Transverse colon (tissue), 3 donors: ENCODE data around the gene KRTAP5-8.

Source experiments
- EP300 ChIP-seq: sonication (generic); formaldehyde crosslinking; IDR thresholded peaks from one replicate; pipeline ENCODE4 v1.6.1; 2017; ENCODE audit warnings: antibody characterized with exemption, low read depth
- POLR2A ChIP-seq: fragments of 450-650 bp; IDR thresholded peaks from one replicate; pipeline ENCODE4 v1.6.1; 2016; ENCODE audit warnings: antibody characterized with exemption, mild to moderate bottlenecking, moderate library complexity
- POLR2AphosphoS5 ChIP-seq, 3 donors: sonication (generic); formaldehyde crosslinking; IDR thresholded peaks; one replicate each; pipeline ENCODE4 v1.6.1; 2016; ENCODE audit warnings: antibody characterized with exemption in 3 of 3

DNA sequence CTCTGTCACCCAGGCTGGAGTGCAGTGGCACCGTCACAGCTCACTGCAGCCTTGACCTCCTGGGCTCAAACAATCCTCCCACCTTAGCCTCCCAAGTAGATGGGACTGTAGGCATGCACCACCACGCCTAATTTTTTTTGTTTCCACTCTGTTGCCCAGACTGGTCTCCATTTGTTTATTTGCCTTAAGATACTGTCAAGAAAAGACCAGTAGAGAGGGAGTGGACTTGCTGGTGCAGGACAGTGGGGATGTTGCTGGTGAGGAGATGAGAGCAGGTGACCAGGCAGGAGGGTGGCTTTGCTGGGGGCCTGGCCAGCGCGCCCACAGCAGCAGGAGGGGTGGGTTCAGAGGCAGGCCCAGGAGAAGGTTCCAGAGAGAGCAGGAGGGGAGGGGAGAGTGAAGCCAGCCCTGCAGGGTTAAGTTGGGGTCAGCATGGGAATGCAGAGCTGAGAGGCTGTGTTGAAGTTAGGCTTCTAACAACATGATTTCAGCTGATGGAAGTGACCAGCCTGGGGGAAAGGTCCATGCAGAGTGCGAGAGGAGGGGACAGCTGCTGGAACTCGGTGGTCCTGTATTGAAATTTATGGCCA is 49.0 kb upstream of the KRTAP5-8 start:
- TF ChIP-seq POLR2A, result no peak
- TF ChIP-seq POLR2AphosphoS5 (IDR thresholded peaks at IDR 0.05), result no peak
- no peak for TF ChIP-seq EP300
